Fibroblast of villous mesenchyme (primary cell): ENCODE results near the gene STRAP. TPM values are rescaled to one million over a fixed set of nuclear protein-coding genes. Genes with fewer than 3 reads are reported as not detected.
"Not testable (repeated sequence)": the region's sequence is repeated elsewhere in the genome, so short reads cannot be mapped to it uniquely, and the experiment has no call there.

Source experiments
- DNase-seq: peaks from one replicate; pipeline ENCODE4 v3.0.0-alpha.2; 2010; ENCODE audit warnings: low read depth
- H3K4me3 ChIP-seq: 2 replicates; pipeline ENCODE4 v1.5.1; 2011; ENCODE audit warnings: low read depth, mild to moderate bottlenecking, low read length
- total RNA-seq: library from RNA; depleted of rRNA; stranded (reverse); fragments of >200 nt; gene quantifications from 2 replicates; pipeline ENCODE4 v1.2.3, GENCODE V29; 2012
- TF ChIP-seq, protein P1 (sequence below): IDR thresholded peaks from 2 replicates; pipeline ENCODE4 v1.5.1; 2012; ENCODE audit warnings: low read depth, mild to moderate bottlenecking, low read length; ENCODE audit not compliant: insufficient read depth

Gene STRAP
- total RNA-seq, 1 donor, result 93.3 TPM

DNA sequence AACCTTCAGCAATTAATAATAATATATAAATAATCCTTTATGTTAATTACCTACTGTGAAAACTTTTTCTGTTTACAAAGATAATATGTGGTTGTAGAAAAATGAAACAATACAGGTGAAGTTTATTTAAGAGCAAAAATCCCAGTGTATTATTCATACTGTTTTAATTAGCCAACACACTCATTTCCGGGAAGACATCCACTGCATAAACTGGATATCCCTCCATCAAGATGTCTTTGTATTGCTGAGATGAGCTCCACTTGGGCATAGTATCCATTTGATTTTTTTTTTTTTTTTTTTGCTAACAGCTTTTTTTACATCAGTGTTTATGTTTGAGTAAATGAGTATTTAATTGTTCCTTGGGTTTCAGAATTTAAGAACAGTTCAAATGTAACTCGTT, 15.2 kb downstream of the STRAP start:
- TF ChIP-seq, protein P1, sequence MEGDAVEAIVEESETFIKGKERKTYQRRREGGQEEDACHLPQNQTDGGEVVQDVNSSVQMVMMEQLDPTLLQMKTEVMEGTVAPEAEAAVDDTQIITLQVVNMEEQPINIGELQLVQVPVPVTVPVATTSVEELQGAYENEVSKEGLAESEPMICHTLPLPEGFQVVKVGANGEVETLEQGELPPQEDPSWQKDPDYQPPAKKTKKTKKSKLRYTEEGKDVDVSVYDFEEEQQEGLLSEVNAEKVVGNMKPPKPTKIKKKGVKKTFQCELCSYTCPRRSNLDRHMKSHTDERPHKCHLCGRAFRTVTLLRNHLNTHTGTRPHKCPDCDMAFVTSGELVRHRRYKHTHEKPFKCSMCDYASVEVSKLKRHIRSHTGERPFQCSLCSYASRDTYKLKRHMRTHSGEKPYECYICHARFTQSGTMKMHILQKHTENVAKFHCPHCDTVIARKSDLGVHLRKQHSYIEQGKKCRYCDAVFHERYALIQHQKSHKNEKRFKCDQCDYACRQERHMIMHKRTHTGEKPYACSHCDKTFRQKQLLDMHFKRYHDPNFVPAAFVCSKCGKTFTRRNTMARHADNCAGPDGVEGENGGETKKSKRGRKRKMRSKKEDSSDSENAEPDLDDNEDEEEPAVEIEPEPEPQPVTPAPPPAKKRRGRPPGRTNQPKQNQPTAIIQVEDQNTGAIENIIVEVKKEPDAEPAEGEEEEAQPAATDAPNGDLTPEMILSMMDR, result no peak
- DNase-seq, result no peak
- no peak overlapping the region for H3K4me3 ChIP-seq

DNA sequence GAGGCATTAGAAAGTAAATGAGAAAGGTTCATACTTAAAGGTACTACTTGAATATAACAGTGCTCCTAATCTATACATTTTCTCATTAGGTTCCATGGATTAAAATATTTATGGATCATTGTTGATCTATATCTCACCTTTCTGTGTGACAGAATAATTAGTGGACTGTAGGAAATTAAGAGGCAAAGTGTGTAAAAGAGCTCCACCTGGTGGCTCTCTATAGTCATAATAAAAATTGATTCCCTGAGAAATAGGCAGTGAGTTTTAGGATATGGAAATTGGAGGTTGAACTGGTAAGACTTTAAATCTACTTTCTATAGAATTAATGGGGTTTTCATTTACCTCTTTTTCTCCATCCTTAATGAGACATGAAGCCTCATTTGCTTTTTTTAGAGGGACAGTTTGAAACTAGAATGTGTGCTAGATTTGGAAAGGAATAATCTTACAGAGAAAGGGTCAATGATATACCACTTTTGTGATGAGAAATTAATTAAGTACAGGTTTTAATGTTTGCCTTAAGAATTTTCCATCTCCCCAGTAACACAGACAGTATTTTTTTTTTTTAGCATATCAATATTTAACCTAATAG, 17.2 kb downstream of the STRAP start:
- peak; percentile 46 for DNase-seq
- no peak overlapping the region for H3K4me3 ChIP-seq
- TF ChIP-seq, protein P1, result peak; percentile 62

DNA sequence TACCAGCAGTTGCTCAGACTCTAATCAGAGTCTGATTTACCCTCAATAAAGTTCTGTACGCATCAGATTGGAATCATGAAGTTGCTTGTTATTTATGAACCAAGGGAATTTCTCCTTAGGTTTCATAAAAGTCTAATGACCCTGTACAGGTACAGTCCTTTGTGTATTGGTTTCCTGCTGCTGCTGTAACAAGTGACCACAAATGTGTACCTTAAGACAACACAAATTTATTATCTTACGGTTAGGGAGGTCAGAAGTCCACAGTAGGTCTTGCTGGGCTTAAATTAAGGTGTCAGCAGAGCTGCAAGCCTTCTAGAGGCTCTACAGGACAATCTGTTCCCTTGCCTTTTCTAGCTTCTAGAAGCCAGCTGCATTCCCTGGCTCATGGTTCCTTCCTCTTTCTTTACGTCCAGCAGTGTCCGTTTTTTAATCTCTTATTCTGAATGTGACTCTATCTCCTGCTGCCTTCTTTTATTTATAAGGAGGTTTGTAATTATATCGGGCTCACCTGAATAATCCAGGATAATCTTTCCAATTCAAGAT, 22.3 kb downstream of the STRAP start:
- TF ChIP-seq, protein P1, result no peak
- H3K4me3 ChIP-seq, result no peak overlapping the region
- DNase-seq, result no peak

DNA sequence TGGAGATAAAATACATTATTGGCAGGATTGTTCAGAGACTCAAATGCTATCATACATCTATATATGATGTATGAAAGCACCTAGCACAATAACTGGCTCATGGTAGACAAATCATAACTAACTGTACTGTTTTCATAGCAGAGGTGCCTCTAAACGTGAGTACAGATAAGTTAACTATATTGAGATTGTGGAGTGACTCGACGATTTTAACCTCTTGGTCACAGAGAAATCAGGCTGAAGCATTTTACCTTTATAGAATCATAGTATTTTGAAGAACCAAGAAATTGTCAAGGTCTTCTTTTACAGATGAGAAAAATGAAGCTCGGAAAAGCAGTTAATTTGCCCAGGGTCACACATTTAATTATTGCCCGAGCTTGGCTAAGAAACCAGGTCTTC, 28.3 kb downstream of the STRAP start:
- TF ChIP-seq, protein P1, result no peak
- no peak overlapping the region for H3K4me3 ChIP-seq
- no peak for DNase-seq

DNA sequence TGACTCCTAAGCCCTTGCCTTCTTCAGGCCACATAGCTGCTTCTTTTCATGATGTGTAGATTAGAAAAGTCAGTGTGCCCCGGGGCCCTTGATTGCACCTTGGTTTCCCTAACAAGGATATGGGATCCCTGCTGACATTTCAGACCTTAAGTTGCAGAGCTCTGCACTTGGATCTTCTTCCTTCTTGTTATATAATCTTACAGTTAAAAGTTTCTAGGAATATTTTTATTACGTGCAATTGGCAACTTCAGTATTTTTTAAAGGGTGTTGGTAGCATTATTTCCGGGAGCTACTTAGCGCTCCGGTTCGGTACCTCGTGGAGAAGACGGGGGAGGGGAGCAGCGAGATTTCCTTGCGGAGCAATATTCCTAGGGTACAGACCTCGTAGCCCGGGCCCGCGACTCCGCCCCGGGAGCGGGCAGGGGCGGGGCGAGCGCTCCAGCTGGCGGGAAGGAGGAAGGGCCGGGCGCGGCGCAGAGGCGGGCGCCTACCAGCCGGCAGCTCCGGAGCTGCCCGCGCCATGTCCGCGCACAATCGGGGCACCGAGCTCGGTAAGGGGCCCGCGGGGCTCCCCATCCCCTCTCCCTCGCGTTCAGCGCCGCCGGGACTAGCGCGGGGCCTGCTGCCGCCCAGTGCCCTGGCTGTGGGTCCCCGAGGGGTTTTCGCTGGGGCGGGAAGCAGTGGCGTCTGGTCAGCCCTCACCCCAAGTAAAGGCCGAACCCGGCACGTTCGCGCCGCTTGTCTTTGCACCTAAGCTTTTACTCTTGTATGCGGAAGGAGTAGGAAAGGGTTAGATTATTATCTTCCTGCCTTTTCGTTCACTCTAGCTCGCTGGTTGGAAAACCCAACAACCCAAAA, 28.9 kb downstream of the STRAP start, which contains the start of gene DERA:
TSS of gene DERA (plus strand) at position 469 of the 858 bp plus-strand sequence. CDS start at position 521, 52 bp downstream.
- H3K4me3 ChIP-seq, result peak within 1 kb of the TSS; percentile 83
- DNase-seq, result peak; percentile 73
- TF ChIP-seq, protein P1, result no peak

DNA sequence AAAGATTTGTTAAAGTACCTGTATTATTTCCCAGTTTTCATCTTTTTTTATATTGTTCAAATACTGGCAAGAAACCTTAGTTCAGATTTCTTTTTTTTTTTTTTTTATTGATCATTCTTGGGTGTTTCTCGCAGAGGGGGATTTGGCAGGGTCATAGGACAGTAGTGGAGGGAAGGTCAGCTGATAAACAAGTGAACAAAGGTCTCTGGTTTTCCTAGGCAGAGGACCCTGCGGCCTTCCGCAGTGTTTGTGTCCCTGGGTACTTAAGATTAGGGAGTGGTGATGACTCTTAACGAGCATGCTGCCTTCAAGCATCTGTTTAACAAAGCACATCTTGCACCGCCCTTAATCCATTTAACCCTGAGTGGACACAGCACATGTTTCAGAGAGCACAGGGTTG, 29.7 kb downstream of the STRAP start:
- H3K4me3 ChIP-seq, result peak overlapping the region; percentile 83
- not testable (repeated sequence) for DNase-seq

DNA sequence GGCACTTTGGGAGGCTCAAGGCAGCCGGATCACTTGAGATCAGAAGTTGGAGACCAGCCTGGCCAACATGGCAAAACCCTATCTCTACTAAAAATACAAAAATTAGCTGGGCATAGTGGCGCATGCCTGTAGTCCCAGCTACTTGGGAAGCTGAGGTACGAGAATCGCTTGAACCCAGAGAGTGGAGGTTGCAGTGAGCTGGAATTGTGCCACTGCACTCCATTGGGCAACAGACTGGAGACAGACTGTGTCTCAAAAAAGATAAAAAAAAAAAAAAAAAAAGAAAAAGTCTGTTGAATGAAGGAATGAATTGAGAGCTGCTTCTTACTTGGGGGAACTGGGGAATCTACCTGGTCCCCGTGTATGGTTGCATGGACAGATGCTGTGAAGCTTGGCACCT, 31.9 kb downstream of the STRAP start:
- H3K4me3 ChIP-seq, DNase-seq: not testable (repeated sequence)
